Measurements from ENCODE around the gene BEND7. TPM values are rescaled to one million over a fixed set of nuclear protein-coding genes. Genes with fewer than 3 reads are reported as not detected.

BEND7 gene
- total RNA-seq, 1 experiment from 2014 or later = 0.95 TPM

DNA sequence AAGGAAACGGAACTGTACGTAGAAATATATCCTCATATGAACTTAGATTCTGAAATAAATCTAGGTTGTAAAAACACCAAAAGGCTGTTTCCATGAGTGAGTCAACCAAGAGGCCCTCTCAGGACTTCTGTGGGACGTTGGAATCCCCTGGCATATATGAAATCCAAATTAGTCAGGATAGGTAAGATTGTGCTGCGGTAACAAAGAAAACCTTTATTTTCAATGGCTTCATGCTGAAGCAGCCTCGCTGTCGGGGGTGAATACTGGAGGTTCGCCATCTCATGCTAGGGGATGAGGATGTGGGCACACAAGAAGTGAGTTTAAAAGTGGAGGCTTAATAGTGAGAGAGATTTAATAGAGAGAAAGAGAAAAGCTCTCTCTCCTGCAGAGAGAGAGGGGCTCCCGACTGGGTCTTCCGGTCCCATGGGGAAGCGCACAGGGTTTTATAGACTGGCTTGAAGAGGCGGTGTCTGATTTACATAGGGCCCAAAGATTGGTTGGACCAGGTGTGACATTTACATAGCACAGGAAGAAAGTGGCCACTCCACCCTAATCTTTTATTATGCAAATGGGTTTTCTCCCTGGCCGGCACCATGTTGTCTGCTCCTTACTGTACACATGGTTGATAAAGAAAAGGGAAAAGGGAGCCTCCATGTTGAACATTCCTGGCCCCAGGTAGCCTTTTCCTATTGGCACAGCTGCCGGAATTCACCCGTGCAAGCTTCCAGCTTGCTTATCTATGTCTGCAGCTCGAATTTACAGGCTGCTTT lies 128.4 kb downstream of the BEND7 start:
- DNase-seq (ENCODE audit: low spot score) = no peak
- in situ Hi-C loops (cut with HindIII; ENCODE audit: low sequenced_read_pairs) = no loop called here

DNA sequence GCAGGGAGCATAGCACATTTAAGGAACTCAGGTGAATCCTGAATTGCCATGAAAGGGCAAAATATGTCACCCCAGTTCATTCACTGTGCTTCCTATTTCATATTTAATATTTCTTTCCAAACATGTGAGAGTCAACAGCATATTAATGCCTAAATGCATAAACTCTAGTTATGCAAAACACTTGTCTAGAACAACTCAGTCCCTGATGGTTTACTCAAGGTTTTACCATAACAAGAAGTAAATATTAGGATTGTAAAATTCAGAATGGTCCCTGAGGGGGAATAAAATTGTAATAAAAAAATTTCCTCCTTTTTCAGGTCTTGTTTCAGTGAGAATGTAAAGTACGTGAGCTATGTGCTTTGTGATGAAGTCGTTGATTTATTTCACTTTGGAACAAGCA lies 129.1 kb downstream of the BEND7 start:
- no peak for DNase-seq (ENCODE audit: low spot score)
- in situ Hi-C loops (cut with HindIII; ENCODE audit: low sequenced_read_pairs) = no loop called here

DNA sequence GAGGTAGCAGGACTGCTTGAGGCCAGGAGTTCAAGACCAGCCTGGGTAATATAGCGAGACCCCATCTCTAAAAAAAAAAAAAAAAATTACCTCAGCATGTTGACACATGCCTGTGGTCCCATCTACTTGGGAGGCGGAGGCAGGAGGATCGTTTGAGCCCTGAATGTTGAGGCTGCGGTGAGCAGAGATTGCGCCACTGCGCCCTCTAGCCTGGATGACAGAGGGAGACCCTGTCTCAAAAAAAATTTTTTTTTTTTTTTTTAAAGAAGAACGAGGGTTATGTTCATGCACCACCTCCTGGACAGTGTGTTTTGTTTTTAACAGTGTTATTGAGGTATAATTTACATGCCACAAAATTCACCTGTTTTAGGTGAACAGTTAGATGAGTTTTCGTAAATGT lies 129.6 kb downstream of the BEND7 start:
- in situ Hi-C loops (cut with HindIII; ENCODE audit: low sequenced_read_pairs) = no loop called here
- no peak for DNase-seq (ENCODE audit: low spot score)

DNA sequence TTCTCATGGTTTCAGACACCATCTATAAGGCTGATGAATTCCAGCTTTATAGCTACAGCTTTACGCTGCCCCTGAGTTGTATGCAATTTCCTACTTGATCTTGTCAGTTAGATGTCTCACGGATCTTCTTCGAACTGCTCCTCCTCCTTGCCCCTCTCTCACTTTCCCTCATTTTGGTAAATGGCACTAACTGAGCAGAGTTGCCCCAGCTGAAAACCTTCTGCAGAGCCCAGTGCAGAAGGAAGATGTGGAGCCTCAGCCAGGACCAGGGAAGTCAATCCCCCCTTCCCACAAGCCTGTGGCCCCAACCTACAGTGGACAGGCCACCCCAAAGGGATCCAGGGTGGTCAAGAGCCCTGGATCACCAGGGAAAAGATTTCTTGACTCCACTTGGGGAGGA lies 131.8 kb downstream of the BEND7 start:
- no peak for DNase-seq (ENCODE audit: low spot score)
- in situ Hi-C loops (cut with HindIII; ENCODE audit: low sequenced_read_pairs) = no loop called here

DNA sequence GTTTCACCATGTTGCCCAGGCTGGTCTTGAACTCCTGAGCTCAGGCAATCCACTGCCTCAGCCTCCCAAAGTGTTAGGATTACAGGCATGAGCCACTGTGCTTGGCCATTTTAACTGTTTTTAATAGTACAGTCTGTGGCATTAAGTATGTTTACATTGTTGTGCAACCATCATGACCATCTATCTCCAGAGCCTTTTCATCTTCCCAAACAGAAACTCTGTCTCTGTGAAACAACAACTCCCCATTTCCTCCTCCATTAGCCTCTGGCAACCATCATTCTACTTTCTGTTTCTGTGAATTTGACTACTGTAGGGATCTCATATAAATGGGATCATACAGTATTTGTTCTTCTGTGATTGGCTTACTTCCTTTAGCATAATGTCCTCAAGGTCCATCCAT lies 132.4 kb downstream of the BEND7 start:
- no peak for DNase-seq (ENCODE audit: low spot score)
- in situ Hi-C loops (cut with HindIII; ENCODE audit: low sequenced_read_pairs) = no loop called here

DNA sequence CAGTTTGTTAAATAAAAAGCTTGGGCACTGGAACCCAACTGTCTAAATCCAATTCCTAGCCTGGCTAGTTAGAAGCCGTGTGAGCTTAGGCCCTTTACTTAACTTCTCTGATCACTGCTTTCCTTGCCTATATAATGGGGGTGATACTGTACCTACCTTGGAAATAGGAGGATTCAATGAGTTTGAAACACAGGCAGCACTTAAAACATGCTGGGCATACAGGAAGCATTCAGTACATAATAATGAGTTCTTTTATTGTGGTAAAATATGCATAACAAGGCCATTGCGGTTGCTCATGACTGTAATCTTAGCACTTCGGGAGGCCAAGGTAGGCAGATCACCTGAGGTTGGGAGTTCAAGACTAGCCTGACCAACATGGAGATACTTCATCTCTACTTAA lies 133.3 kb downstream of the BEND7 start:
- in situ Hi-C loops (cut with HindIII; ENCODE audit: low sequenced_read_pairs) = no loop called here
- DNase-seq (ENCODE audit: low spot score) = no peak

DNA sequence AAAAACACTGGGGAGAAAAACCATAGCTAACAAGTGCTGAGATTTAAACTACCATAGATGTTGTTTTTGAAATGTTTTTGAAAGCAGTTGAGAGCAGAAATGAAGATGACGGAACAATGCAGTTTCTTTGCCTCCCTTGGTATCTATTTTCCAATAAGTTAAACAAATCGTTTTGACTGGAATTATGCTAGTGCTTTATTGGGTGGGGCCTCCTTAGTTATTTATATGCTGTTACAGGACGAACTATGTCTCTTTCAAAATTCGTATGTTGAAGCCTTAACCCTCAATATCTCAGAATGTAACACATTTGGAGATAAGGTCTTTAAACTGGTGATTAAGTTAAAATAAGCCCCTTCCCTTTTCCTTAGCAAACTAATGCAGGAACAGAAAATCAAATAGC lies 135.2 kb downstream of the BEND7 start:
- no peak for DNase-seq (ENCODE audit: low spot score)
- in situ Hi-C loops (cut with HindIII; ENCODE audit: low sequenced_read_pairs) = no loop called here

DNA sequence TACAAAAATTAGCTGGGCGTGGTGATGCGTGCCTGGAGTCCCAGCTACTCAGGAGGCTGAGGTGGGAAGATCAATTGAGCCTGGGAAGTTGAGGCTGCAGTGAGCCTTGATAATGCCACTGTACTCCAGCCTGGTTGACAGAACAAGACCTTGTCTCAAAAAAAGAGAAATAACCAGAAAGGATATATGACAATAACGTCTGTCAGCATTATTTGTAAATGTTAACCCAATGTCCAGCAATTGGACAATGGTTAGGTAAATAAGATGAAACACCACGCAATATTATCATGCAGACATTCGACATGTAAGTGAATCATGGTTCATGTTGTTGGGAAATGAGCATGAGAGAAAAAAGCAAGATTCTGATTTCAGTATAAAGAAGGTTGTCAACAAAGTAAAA lies 136.1 kb downstream of the BEND7 start:
- in situ Hi-C loops (cut with HindIII; ENCODE audit: low sequenced_read_pairs) = no loop called here
- DNase-seq (ENCODE audit: low spot score) = no peak

Other genes starting within 250 kb of the BEND7 start
- gene PHYH, start 228.9 kb downstream of the BEND7 start, total RNA-seq (2014; rRNA removed; shearing (Covaris generic)) = 32.9 and 43.3 TPM in 2 replicates
- gene SEPHS1, start 180.7 kb downstream of the BEND7 start, total RNA-seq (2014; rRNA removed; shearing (Covaris generic)) = 77.1 and 134 TPM in 2 replicates
- gene PRPF18, start 58.0 kb upstream of the BEND7 start, total RNA-seq (2014; rRNA removed; shearing (Covaris generic)) = 21.4 and 32.5 TPM in 2 replicates

Measured in G401 (cell line).